ENCODE results near the gene TCF12. TPM values are rescaled to one million over a fixed set of nuclear protein-coding genes. Genes with fewer than 3 reads are reported as not detected.

Gene TCF12
- total RNA-seq, 2 experiments from 2014 or later: 76.4 to 78.1 TPM

GRCh38 chr15:57227166-57227565 is 308.7 kb downstream of the TCF12 start:
- Mint-ChIP-seq H3K36me3 (no peaks in the 10 kb centered on the region), H3K27ac (no peak overlapping the region), H3K4me1 (peaks cover 3% of the 10 kb centered on the region), H3K9me3 (no peaks in the 10 kb centered on the region), H3K27me3 (no peaks in the 10 kb centered on the region), H3K4me3 (no peak overlapping the region)
- ATAC-seq (ENCODE audit: low read depth): no peak
- POLR2A ChIA-PET: no interaction called here
- DNase-seq: no peak

DNA sequence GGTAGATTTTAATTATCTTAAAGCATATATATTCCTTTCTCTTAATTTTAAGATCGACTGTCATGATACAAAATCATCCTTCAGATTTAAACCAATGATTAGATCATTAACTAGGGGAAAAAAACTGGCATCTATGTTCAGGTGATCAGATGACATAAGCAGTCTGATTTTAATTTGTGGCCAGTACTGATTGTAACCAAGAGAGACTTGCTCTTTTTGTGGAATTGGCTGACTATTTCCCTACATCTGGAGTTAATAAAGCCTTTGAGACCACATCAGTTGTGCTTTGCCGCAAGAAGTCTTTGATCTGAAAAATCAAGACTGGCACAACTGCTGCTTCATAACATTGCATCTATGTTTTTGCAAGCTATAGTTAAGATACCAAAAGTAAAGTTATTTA is 309.5 kb downstream of the TCF12 start:
- POLR2A ChIA-PET: no interaction called here
- DNase-seq: no peak
- H3K36me3 Mint-ChIP-seq: peaks cover 3% of the 10 kb centered on the region
- no peak overlapping the region for H3K27ac Mint-ChIP-seq
- no peak overlapping the region for H3K4me3 Mint-ChIP-seq
- H3K27me3 Mint-ChIP-seq: no peaks in the 10 kb centered on the region
- no peak for ATAC-seq (ENCODE audit: low read depth)
- peaks cover 3% of the 10 kb centered on the region for H3K4me1 Mint-ChIP-seq
- no peaks in the 10 kb centered on the region for H3K9me3 Mint-ChIP-seq

GRCh38 chr15:57228395-57228794 is 310.0 kb downstream of the TCF12 start:
- Mint-ChIP-seq H3K27me3 (no peaks in the 10 kb centered on the region), H3K9me3 (no peaks in the 10 kb centered on the region), H3K4me1 (peaks cover 3% of the 10 kb centered on the region), H3K27ac (no peak overlapping the region), H3K4me3 (no peak overlapping the region), H3K36me3 (peaks cover 3% of the 10 kb centered on the region)
- DNase-seq (no peak), ATAC-seq (ENCODE audit: low read depth) (no peak)
- POLR2A ChIA-PET: no interaction called here

- DNase-seq: no peak
- Mint-ChIP-seq H3K36me3 (peaks cover 8% of the 10 kb centered on the region), H3K27me3 (no peaks in the 10 kb centered on the region), H3K27ac (no peak overlapping the region), H3K9me3 (no peaks in the 10 kb centered on the region), H3K4me1 (peaks cover 2% of the 10 kb centered on the region), H3K4me3 (no peak overlapping the region)
- ATAC-seq (ENCODE audit: low read depth): no peak
- POLR2A ChIA-PET: no interaction called here
These were observed 310.6 kb downstream of the TCF12 start for GRCh38 chr15:57229051-57229450.

DNA sequence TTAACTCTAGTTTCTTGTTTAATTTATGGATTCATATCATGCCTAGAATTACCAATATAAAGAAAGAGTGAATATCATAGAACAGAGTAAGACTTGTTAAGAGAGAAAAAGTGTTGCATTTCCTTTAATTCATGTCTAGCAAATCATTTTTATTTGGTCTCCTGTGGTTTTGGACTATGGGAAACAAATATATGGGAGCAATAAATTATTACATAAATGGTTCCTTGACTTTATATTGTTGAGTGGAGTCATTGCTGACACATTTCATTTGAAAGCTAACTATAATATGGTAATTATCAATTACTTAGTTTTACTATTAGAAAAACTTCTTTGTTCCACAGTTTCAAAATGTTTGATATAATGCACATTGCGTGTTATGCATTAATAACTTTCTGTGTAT is 313.1 kb downstream of the TCF12 start:
- no peak overlapping the region for H3K27ac Mint-ChIP-seq
- H3K36me3 Mint-ChIP-seq: peaks cover 13% of the 10 kb centered on the region
- H3K27me3 Mint-ChIP-seq: no peaks in the 10 kb centered on the region
- no peaks in the 10 kb centered on the region for H3K9me3 Mint-ChIP-seq
- peaks cover 1% of the 10 kb centered on the region for H3K4me1 Mint-ChIP-seq
- ATAC-seq (ENCODE audit: low read depth) (no peak), DNase-seq (no peak)
- no peak overlapping the region for H3K4me3 Mint-ChIP-seq
- POLR2A ChIA-PET: no interaction called here

DNA sequence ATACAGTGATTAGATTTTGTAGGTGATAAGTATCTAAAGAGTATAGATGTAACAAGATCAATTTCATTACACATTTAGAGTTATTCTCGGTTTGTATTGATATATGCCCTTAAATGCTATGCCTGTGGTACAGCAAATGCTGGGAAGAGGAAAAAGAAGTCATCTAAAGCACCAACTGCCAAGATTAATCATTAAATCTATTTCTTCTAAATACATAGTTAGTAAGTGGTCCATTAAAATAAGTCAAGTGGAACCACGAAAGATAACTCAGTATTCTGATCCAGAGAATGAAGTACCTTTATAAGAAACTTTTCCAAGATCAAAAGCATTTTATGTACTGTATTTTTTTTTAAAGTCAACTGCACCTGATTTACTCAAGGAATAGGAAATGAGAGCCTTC is 315.7 kb downstream of the TCF12 start:
- no peak for DNase-seq
- POLR2A ChIA-PET: no interaction called here
- no peak for ATAC-seq (ENCODE audit: low read depth)
- H3K4me3 Mint-ChIP-seq: no peak overlapping the region
- peaks cover 20% of the 10 kb centered on the region for H3K36me3 Mint-ChIP-seq
- H3K27me3 Mint-ChIP-seq: no peaks in the 10 kb centered on the region
- H3K27ac Mint-ChIP-seq: no peak overlapping the region
- no peaks in the 10 kb centered on the region for H3K4me1 Mint-ChIP-seq
- no peaks in the 10 kb centered on the region for H3K9me3 Mint-ChIP-seq

DNA sequence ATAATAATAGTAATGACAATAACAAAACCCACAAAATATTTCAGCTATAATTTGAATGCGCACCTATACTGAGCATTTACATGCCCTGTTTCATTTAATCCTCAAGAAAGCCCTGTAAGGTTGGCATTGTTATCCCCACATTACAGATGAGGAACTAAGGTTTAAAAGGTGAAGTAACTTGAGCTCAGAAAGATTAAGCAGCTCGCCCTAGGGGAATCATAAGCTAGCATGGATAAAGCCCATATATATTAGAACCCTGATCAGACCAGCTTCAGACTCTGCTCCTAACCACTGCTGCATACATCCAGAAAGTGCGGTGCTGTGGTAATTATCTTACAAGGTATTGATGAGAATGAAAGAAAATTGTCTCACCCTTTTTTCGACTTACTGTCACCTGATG is 316.7 kb downstream of the TCF12 start:
- ATAC-seq (ENCODE audit: low read depth) (no peak), DNase-seq (no peak)
- POLR2A ChIA-PET: no interaction called here
- Mint-ChIP-seq H3K9me3 (no peaks in the 10 kb centered on the region), H3K27me3 (no peaks in the 10 kb centered on the region), H3K4me1 (no peaks in the 10 kb centered on the region), H3K4me3 (no peak overlapping the region), H3K27ac (no peak overlapping the region), H3K36me3 (peaks cover 24% of the 10 kb centered on the region)

- H3K27ac Mint-ChIP-seq: no peak overlapping the region
These were observed 317.4 kb downstream of the TCF12 start for GRCh38 chr15:57235873-57236272.

GRCh38 chr15:57236561-57237300 is 318.3 kb downstream of the TCF12 start:
- H3K4me3 Mint-ChIP-seq: no peak overlapping the region
- H3K27ac Mint-ChIP-seq: no peak overlapping the region
- H3K27me3 Mint-ChIP-seq: no peaks in the 10 kb centered on the region
- POLR2A ChIA-PET: no interaction called here
- no peak for ATAC-seq (ENCODE audit: low read depth)
- peaks cover 24% of the 10 kb centered on the region for H3K36me3 Mint-ChIP-seq
- DNase-seq: no peak
- H3K9me3 Mint-ChIP-seq: no peaks in the 10 kb centered on the region
- no peaks in the 10 kb centered on the region for H3K4me1 Mint-ChIP-seq

More at GRCh38 chr15:57235873-57236272, 317.4 kb downstream of the TCF12 start:
- Mint-ChIP-seq H3K4me1 (no peaks in the 10 kb centered on the region), H3K36me3 (peaks cover 24% of the 10 kb centered on the region), H3K27me3 (no peaks in the 10 kb centered on the region), H3K9me3 (no peaks in the 10 kb centered on the region), H3K4me3 (no peak overlapping the region)
- DNase-seq (no peak), ATAC-seq (ENCODE audit: low read depth) (no peak)
- POLR2A ChIA-PET: no interaction called here

GRCh38 chr15:57237301-57237642 is 318.8 kb downstream of the TCF12 start:
- DNase-seq (no peak), ATAC-seq (ENCODE audit: low read depth) (no peak)
- Mint-ChIP-seq H3K27me3 (no peaks in the 10 kb centered on the region), H3K9me3 (no peaks in the 10 kb centered on the region), H3K36me3 (peaks cover 24% of the 10 kb centered on the region), H3K4me1 (no peaks in the 10 kb centered on the region), H3K4me3 (no peak overlapping the region), H3K27ac (no peak overlapping the region)
- POLR2A ChIA-PET: no interaction called here

- no peaks in the 10 kb centered on the region for H3K27me3 Mint-ChIP-seq
- DNase-seq (no peak), ATAC-seq (ENCODE audit: low read depth) (no peak)
- POLR2A ChIA-PET: no interaction called here
- no peak overlapping the region for H3K4me3 Mint-ChIP-seq
- H3K36me3 Mint-ChIP-seq: peaks cover 22% of the 10 kb centered on the region
- no peak overlapping the region for H3K27ac Mint-ChIP-seq
- H3K4me1 Mint-ChIP-seq: no peaks in the 10 kb centered on the region
- no peaks in the 10 kb centered on the region for H3K9me3 Mint-ChIP-seq
These were observed 319.2 kb downstream of the TCF12 start for GRCh38 chr15:57237676-57238075.

DNA sequence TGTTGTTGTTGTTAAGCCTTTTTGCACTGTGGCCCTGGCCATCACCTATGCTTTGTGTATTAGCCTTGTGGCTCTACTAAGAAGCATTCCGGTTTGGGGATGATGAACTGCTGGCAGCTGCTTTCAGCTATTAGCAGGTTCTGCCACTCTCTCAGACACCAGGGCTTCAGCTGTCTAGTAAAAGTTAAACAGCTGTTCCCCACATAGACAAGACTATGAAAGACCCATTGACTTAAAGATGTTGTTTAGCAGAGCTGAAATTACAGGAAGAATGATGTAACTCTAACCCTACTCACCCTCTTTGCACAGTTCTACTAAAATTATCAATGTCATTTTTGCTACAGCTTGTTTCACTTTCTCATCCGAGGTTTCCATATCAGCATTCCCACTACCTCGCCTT is 326.7 kb downstream of the TCF12 start:
- H3K27me3 Mint-ChIP-seq: no peaks in the 10 kb centered on the region
- POLR2A ChIA-PET: no interaction called here
- DNase-seq (no peak), ATAC-seq (ENCODE audit: low read depth) (no peak)
- peaks cover 4% of the 10 kb centered on the region for H3K4me1 Mint-ChIP-seq
- no peaks in the 10 kb centered on the region for H3K9me3 Mint-ChIP-seq
- no peak overlapping the region for H3K4me3 Mint-ChIP-seq
- peaks cover 27% of the 10 kb centered on the region for H3K36me3 Mint-ChIP-seq
- no peak overlapping the region for H3K27ac Mint-ChIP-seq

DNA sequence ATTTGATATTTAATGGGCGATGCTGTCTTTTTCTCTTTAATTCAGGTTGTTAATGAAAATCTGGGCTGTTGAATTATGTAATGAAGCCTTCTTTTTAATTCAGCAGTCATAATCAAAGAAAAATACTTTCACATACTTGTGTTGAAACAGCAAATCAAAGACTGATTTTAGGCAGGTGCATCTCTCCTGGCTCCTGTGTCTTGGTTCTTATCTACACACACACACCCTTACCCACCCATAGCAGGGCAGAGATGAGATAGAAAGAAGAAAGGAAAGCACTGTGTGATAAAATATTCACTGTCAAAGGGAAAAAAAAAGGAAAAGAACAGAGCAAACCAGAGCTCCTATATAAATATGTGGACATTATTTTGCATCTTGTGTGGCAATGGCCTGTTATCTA is 327.3 kb downstream of the TCF12 start:
- H3K4me1 Mint-ChIP-seq: peaks cover 4% of the 10 kb centered on the region
- peaks cover 27% of the 10 kb centered on the region for H3K36me3 Mint-ChIP-seq
- DNase-seq (no peak), ATAC-seq (ENCODE audit: low read depth) (no peak)
- no peaks in the 10 kb centered on the region for H3K9me3 Mint-ChIP-seq
- no peak overlapping the region for H3K27ac Mint-ChIP-seq
- POLR2A ChIA-PET: no interaction called here
- no peak overlapping the region for H3K4me3 Mint-ChIP-seq
- no peaks in the 10 kb centered on the region for H3K27me3 Mint-ChIP-seq

DNA sequence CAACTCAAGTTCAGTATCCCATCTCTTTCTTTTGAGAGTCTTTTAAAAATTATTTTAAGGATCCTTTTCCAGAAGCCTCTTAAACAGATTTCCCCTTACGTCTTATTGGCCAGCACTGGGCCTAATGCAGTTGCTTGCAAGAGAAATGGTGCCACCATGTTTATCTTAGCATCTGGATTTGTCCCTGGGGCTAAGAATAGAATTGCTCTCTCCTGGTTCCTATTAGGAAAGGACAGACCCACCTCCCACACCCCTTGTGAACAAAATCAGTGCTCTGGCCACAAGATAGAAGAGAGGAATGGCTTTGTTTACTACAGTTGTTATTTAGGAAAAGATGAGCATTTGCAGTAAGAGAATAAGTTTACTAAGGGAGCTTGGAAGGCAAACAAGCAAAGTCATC is 329.6 kb downstream of the TCF12 start:
- DNase-seq: no peak
- Mint-ChIP-seq H3K36me3 (peaks cover 27% of the 10 kb centered on the region), H3K9me3 (no peaks in the 10 kb centered on the region), H3K27ac (no peak overlapping the region), H3K4me3 (no peak overlapping the region), H3K27me3 (no peaks in the 10 kb centered on the region), H3K4me1 (peaks cover 4% of the 10 kb centered on the region)
- no peak for ATAC-seq (ENCODE audit: low read depth)
- POLR2A ChIA-PET: no interaction called here

- H3K27ac Mint-ChIP-seq: no peak overlapping the region
- no peak overlapping the region for H3K4me3 Mint-ChIP-seq
- no peaks in the 10 kb centered on the region for H3K27me3 Mint-ChIP-seq
- POLR2A ChIA-PET: no interaction called here
- H3K9me3 Mint-ChIP-seq: no peaks in the 10 kb centered on the region
- no peaks in the 10 kb centered on the region for H3K4me1 Mint-ChIP-seq
- DNase-seq: no peak
- H3K36me3 Mint-ChIP-seq: peaks cover 11% of the 10 kb centered on the region
- ATAC-seq (ENCODE audit: low read depth): no peak
These were observed 332.9 kb downstream of the TCF12 start for GRCh38 chr15:57251308-57251707.

Data from activated naive CD8-positive, alpha-beta T cell treated with anti-CD3 and anti-CD28 coated beads, Interleukin-2, amount 10 ng/mL, durations not matched to agents 7 days and 5 days (primary cell).